ENCODE results near the gene EPHA5.

The EPHA5 gene

GRCh38 chr4:65559270-65559669, 111.0 kb downstream of the EPHA5 start:
- Histone ChIP-seq H3K4me1 (ENCODE audit: control insufficient read depth, insufficient read depth, low read length) (peaks cover 10% of the 10 kb centered on the region), H3K4me3 (ENCODE audit: low read depth, low read length) (0 out of 2 replicates have a peak overlapping the region, but pooled peaks have one; percentile 21), H3K27ac (ENCODE audit: low read depth, low read length) (peak overlapping the region; percentile 86), H3K27me3 (ENCODE audit: control insufficient read depth, insufficient read depth, low read length) (no peaks in the 10 kb centered on the region), H3K9ac (ENCODE audit: low read depth, low read length) (no peak overlapping the region), H3K9me3 (ENCODE audit: control insufficient read depth, insufficient read depth, low read length) (no peaks in the 10 kb centered on the region), H3K36me3 (ENCODE audit: control insufficient read depth, insufficient read depth, low read length) (no peaks in the 10 kb centered on the region)

GRCh38 chr4:65552057-65552456, 118.2 kb downstream of the EPHA5 start:
- Histone ChIP-seq H3K36me3 (ENCODE audit: control insufficient read depth, insufficient read depth, low read length) (no peaks in the 10 kb centered on the region), H3K9me3 (ENCODE audit: control insufficient read depth, insufficient read depth, low read length) (no peaks in the 10 kb centered on the region), H3K9ac (ENCODE audit: low read depth, low read length) (no peak overlapping the region), H3K27ac (ENCODE audit: low read depth, low read length) (no peak overlapping the region), H3K4me3 (ENCODE audit: low read depth, low read length) (no peak overlapping the region), H3K4me1 (ENCODE audit: control insufficient read depth, insufficient read depth, low read length) (no peaks in the 10 kb centered on the region), H3K27me3 (ENCODE audit: control insufficient read depth, insufficient read depth, low read length) (no peaks in the 10 kb centered on the region)

GRCh38 chr4:65550500-65550899, 119.8 kb downstream of the EPHA5 start:
- H3K9me3 ChIP-seq (ENCODE audit: control insufficient read depth, insufficient read depth, low read length) = no peaks in the 10 kb centered on the region
- no peak overlapping the region for H3K4me3 ChIP-seq (ENCODE audit: low read depth, low read length)
- no peak overlapping the region for H3K27ac ChIP-seq (ENCODE audit: low read depth, low read length)
- no peaks in the 10 kb centered on the region for H3K4me1 ChIP-seq (ENCODE audit: control insufficient read depth, insufficient read depth, low read length)
- no peak overlapping the region for H3K9ac ChIP-seq (ENCODE audit: low read depth, low read length)
- no peaks in the 10 kb centered on the region for H3K36me3 ChIP-seq (ENCODE audit: control insufficient read depth, insufficient read depth, low read length)
- no peaks in the 10 kb centered on the region for H3K27me3 ChIP-seq (ENCODE audit: control insufficient read depth, insufficient read depth, low read length)

- H3K27me3 ChIP-seq (ENCODE audit: control insufficient read depth, insufficient read depth, low read length) = no peaks in the 10 kb centered on the region
- no peak overlapping the region for H3K27ac ChIP-seq (ENCODE audit: low read depth, low read length)
- no peaks in the 10 kb centered on the region for H3K9me3 ChIP-seq (ENCODE audit: control insufficient read depth, insufficient read depth, low read length)
- no peaks in the 10 kb centered on the region for H3K36me3 ChIP-seq (ENCODE audit: control insufficient read depth, insufficient read depth, low read length)
- no peak overlapping the region for H3K4me3 ChIP-seq (ENCODE audit: low read depth, low read length)
- no peak overlapping the region for H3K9ac ChIP-seq (ENCODE audit: low read depth, low read length)
- no peaks in the 10 kb centered on the region for H3K4me1 ChIP-seq (ENCODE audit: control insufficient read depth, insufficient read depth, low read length)
Observed at GRCh38 chr4:65546882-65547416, 123.3 kb downstream of the EPHA5 start.

GRCh38 chr4:65538571-65538970, 131.7 kb downstream of the EPHA5 start:
- no peak overlapping the region for H3K4me3 ChIP-seq (ENCODE audit: low read depth, low read length)

GRCh38 chr4:65535113-65535512, 135.2 kb downstream of the EPHA5 start:
- H3K9me3 ChIP-seq (ENCODE audit: control insufficient read depth, insufficient read depth, low read length) = no peaks in the 10 kb centered on the region
- no peak overlapping the region for H3K9ac ChIP-seq (ENCODE audit: low read depth, low read length)
- no peaks in the 10 kb centered on the region for H3K36me3 ChIP-seq (ENCODE audit: control insufficient read depth, insufficient read depth, low read length)
- no peak overlapping the region for H3K4me3 ChIP-seq (ENCODE audit: low read depth, low read length)
- no peaks in the 10 kb centered on the region for H3K27me3 ChIP-seq (ENCODE audit: control insufficient read depth, insufficient read depth, low read length)
- H3K4me1 ChIP-seq (ENCODE audit: control insufficient read depth, insufficient read depth, low read length) = peaks cover 17% of the 10 kb centered on the region
- no peak overlapping the region for H3K27ac ChIP-seq (ENCODE audit: low read depth, low read length)

More at GRCh38 chr4:65538571-65538970, 131.7 kb downstream of the EPHA5 start:
- Histone ChIP-seq H3K27ac (ENCODE audit: low read depth, low read length) (no peak overlapping the region), H3K36me3 (ENCODE audit: control insufficient read depth, insufficient read depth, low read length) (no peaks in the 10 kb centered on the region), H3K4me1 (ENCODE audit: control insufficient read depth, insufficient read depth, low read length) (peaks cover 17% of the 10 kb centered on the region), H3K9ac (ENCODE audit: low read depth, low read length) (no peak overlapping the region), H3K27me3 (ENCODE audit: control insufficient read depth, insufficient read depth, low read length) (no peaks in the 10 kb centered on the region), H3K9me3 (ENCODE audit: control insufficient read depth, insufficient read depth, low read length) (no peaks in the 10 kb centered on the region)

- H3K27ac ChIP-seq (ENCODE audit: low read depth, low read length) = no peak overlapping the region
- no peaks in the 10 kb centered on the region for H3K9me3 ChIP-seq (ENCODE audit: control insufficient read depth, insufficient read depth, low read length)
- H3K36me3 ChIP-seq (ENCODE audit: control insufficient read depth, insufficient read depth, low read length) = no peaks in the 10 kb centered on the region
- H3K9ac ChIP-seq (ENCODE audit: low read depth, low read length) = no peak overlapping the region
- H3K4me1 ChIP-seq (ENCODE audit: control insufficient read depth, insufficient read depth, low read length) = no peaks in the 10 kb centered on the region
- no peak overlapping the region for H3K4me3 ChIP-seq (ENCODE audit: low read depth, low read length)
- no peaks in the 10 kb centered on the region for H3K27me3 ChIP-seq (ENCODE audit: control insufficient read depth, insufficient read depth, low read length)
Observed at GRCh38 chr4:65521666-65522065, 148.6 kb downstream of the EPHA5 start.

- H3K4me1 ChIP-seq (ENCODE audit: control insufficient read depth, insufficient read depth, low read length) = peaks cover 9% of the 10 kb centered on the region; the same call in 1 of the 2 replicates
Observed at GRCh38 chr4:65515646-65516045, 154.6 kb downstream of the EPHA5 start.

GRCh38 chr4:65510976-65511375, 159.3 kb downstream of the EPHA5 start:
- H3K9ac ChIP-seq (ENCODE audit: low read depth, low read length) = no peak overlapping the region
- H3K27me3 ChIP-seq (ENCODE audit: control insufficient read depth, insufficient read depth, low read length) = no peaks in the 10 kb centered on the region
- H3K4me1 ChIP-seq (ENCODE audit: control insufficient read depth, insufficient read depth, low read length) = peaks cover 8% of the 10 kb centered on the region; the same call in 1 of the 2 replicates
- H3K36me3 ChIP-seq (ENCODE audit: control insufficient read depth, insufficient read depth, low read length) = no peaks in the 10 kb centered on the region
- no peaks in the 10 kb centered on the region for H3K9me3 ChIP-seq (ENCODE audit: control insufficient read depth, insufficient read depth, low read length)
- no peak overlapping the region for H3K4me3 ChIP-seq (ENCODE audit: low read depth, low read length)
- no peak overlapping the region for H3K27ac ChIP-seq (ENCODE audit: low read depth, low read length)

More at GRCh38 chr4:65515646-65516045, 154.6 kb downstream of the EPHA5 start:
- no peaks in the 10 kb centered on the region for H3K27me3 ChIP-seq (ENCODE audit: control insufficient read depth, insufficient read depth, low read length)
- no peak overlapping the region for H3K4me3 ChIP-seq (ENCODE audit: low read depth, low read length)
- H3K27ac ChIP-seq (ENCODE audit: low read depth, low read length) = no peak overlapping the region
- no peaks in the 10 kb centered on the region for H3K36me3 ChIP-seq (ENCODE audit: control insufficient read depth, insufficient read depth, low read length)
- no peaks in the 10 kb centered on the region for H3K9me3 ChIP-seq (ENCODE audit: control insufficient read depth, insufficient read depth, low read length)
- H3K9ac ChIP-seq (ENCODE audit: low read depth, low read length) = no peak overlapping the region

GRCh38 chr4:65508168-65508567, 162.1 kb downstream of the EPHA5 start:
- H3K4me3 ChIP-seq (ENCODE audit: low read depth, low read length) = no peak overlapping the region
- H3K4me1 ChIP-seq (ENCODE audit: control insufficient read depth, insufficient read depth, low read length) = no peaks in the 10 kb centered on the region
- no peak overlapping the region for H3K9ac ChIP-seq (ENCODE audit: low read depth, low read length)
- H3K27ac ChIP-seq (ENCODE audit: low read depth, low read length) = no peak overlapping the region
- no peaks in the 10 kb centered on the region for H3K36me3 ChIP-seq (ENCODE audit: control insufficient read depth, insufficient read depth, low read length)
- H3K9me3 ChIP-seq (ENCODE audit: control insufficient read depth, insufficient read depth, low read length) = no peaks in the 10 kb centered on the region
- no peaks in the 10 kb centered on the region for H3K27me3 ChIP-seq (ENCODE audit: control insufficient read depth, insufficient read depth, low read length)

GRCh38 chr4:65502131-65502701, 168.1 kb downstream of the EPHA5 start:
- H3K27ac ChIP-seq (ENCODE audit: low read depth, low read length) = no peak overlapping the region

More at GRCh38 chr4:65502131-65502701, 168.1 kb downstream of the EPHA5 start:
- H3K9ac ChIP-seq (ENCODE audit: low read depth, low read length) = no peak overlapping the region
- no peaks in the 10 kb centered on the region for H3K36me3 ChIP-seq (ENCODE audit: control insufficient read depth, insufficient read depth, low read length)
- no peaks in the 10 kb centered on the region for H3K27me3 ChIP-seq (ENCODE audit: control insufficient read depth, insufficient read depth, low read length)
- no peaks in the 10 kb centered on the region for H3K9me3 ChIP-seq (ENCODE audit: control insufficient read depth, insufficient read depth, low read length)
- no peak overlapping the region for H3K4me3 ChIP-seq (ENCODE audit: low read depth, low read length)
- H3K4me1 ChIP-seq (ENCODE audit: control insufficient read depth, insufficient read depth, low read length) = no peaks in the 10 kb centered on the region
